Measurements from ENCODE around the gene CCDC66. TPM values are rescaled to one million over a fixed set of nuclear protein-coding genes. Genes with fewer than 3 reads are reported as not detected.

The CCDC66 gene
- total RNA-seq, 6 experiments from 2014 or later = 9.0 to 10.2 (median 9.5) TPM

DNA sequence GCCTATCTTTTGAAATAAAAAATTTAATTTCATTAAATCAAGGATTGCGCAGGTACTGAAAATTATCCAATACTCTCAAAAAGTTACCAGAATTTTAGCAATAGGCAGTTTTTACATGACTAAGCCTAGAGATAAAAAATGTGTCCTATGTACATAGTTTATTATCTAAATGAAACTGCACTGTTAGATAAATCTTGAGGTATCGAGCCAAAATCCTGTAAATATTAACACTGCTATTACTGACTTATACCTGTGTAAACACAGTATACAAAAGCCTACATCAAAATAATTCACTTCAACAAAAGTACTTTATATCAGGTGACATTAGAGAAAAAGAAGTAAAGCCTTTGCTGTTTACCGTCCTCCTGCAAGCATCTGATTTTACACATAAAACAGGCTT lies 65.4 kb downstream of the CCDC66 start:
- DNase-seq = no peak
- Mint-ChIP-seq H3K4me3 (no peak overlapping the region), H3K4me1 (ENCODE audit: low read depth) (peaks cover 30% of the 10 kb centered on the region), H3K9me3 (no peaks in the 10 kb centered on the region), H3K27me3 (ENCODE audit: insufficient read depth) (peaks cover 5% of the 10 kb centered on the region; the same call in 1 of the 2 replicates), H3K27ac (no peak overlapping the region), H3K36me3 (ENCODE audit: low read depth) (peaks cover 48% of the 10 kb centered on the region)
- TF ChIP-seq, protein P1, sequence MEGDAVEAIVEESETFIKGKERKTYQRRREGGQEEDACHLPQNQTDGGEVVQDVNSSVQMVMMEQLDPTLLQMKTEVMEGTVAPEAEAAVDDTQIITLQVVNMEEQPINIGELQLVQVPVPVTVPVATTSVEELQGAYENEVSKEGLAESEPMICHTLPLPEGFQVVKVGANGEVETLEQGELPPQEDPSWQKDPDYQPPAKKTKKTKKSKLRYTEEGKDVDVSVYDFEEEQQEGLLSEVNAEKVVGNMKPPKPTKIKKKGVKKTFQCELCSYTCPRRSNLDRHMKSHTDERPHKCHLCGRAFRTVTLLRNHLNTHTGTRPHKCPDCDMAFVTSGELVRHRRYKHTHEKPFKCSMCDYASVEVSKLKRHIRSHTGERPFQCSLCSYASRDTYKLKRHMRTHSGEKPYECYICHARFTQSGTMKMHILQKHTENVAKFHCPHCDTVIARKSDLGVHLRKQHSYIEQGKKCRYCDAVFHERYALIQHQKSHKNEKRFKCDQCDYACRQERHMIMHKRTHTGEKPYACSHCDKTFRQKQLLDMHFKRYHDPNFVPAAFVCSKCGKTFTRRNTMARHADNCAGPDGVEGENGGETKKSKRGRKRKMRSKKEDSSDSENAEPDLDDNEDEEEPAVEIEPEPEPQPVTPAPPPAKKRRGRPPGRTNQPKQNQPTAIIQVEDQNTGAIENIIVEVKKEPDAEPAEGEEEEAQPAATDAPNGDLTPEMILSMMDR (IDR thresholded peaks at IDR 0.05) = no peak

DNA sequence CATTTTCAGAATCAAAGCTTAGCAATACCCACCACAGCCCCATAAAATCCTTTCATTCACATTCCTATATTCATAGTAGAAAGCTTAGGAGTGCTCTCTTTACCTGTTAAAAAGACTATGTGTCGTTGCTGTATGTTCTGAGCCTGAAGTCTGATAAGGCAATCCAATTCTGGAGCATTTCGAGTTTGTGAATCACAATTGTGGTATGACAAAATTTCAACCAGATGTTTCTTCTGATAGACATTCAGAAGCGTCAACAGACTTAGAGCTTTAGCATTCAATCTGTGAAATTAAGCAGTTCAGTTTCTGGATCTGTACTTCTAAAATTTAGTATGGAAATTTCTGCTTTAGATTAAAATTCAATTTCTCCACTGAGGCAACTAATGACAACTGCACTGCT lies 67.8 kb downstream of the CCDC66 start:
- Mint-ChIP-seq H3K4me1 (ENCODE audit: low read depth) (peaks cover 31% of the 10 kb centered on the region), H3K9me3 (no peaks in the 10 kb centered on the region), H3K27ac (peak overlapping the region; percentile 71), H3K27me3 (ENCODE audit: insufficient read depth) (peaks cover 5% of the 10 kb centered on the region), H3K4me3 (no peak overlapping the region; the same call in 1 of the 2 replicates), H3K36me3 (ENCODE audit: low read depth) (peaks cover 59% of the 10 kb centered on the region)
- peak; percentile 39 for DNase-seq
- TF ChIP-seq, protein P1 (IDR thresholded peaks at IDR 0.05) = no peak

DNA sequence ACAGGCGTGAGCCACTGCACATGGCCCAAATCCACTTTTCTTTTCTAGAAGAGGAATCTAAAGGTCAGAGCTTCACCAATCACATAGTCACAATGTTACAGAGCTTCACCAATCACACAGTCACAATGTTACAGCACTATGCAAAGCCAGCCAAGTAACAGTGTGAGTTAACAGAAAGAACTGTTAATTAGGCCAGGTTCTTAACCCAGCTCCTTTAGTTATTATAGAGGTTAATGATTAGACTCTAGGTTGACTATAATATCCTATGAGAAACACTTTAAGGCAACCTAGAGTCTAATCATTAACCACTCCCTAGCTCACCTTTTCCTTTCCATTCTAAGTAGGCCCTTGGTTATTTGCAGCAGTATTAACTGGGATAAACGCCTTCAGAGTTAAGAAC lies 72.1 kb downstream of the CCDC66 start:
- no peak for DNase-seq
- Mint-ChIP-seq H3K9me3 (no peaks in the 10 kb centered on the region), H3K36me3 (ENCODE audit: low read depth) (peaks cover 46% of the 10 kb centered on the region), H3K4me1 (ENCODE audit: low read depth) (peaks cover 23% of the 10 kb centered on the region), H3K27ac (no peak overlapping the region), H3K4me3 (no peak overlapping the region), H3K27me3 (ENCODE audit: insufficient read depth) (peaks cover 2% of the 10 kb centered on the region)
- TF ChIP-seq, protein P1 (IDR thresholded peaks at IDR 0.05) = no peak

DNA sequence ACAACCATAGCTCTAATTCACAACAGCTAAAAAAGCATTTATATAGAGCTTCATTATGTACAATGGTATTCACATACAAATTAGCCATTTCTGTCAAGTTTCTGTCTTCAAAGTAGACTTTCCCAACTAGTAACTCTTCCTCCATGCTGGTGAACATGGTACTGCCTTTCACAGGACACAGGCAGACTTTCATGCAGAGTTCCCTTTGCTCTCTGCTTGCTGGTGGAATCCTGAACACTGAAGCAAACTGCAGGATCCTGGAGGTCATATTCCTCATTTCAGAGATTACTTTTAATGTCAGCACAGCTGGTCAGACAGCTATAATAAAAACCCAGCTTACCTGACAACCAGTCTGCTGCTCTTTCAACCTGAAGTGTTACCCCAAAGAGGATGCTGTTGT lies 72.5 kb downstream of the CCDC66 start:
- DNase-seq = no peak
- H3K4me3 Mint-ChIP-seq = no peak overlapping the region
- peaks cover 19% of the 10 kb centered on the region for H3K4me1 Mint-ChIP-seq (ENCODE audit: low read depth)
- TF ChIP-seq, protein P1 (IDR thresholded peaks at IDR 0.05) = no peak
- peaks cover 2% of the 10 kb centered on the region for H3K27me3 Mint-ChIP-seq (ENCODE audit: insufficient read depth)
- no peak overlapping the region for H3K27ac Mint-ChIP-seq
- H3K9me3 Mint-ChIP-seq = no peaks in the 10 kb centered on the region
- peaks cover 42% of the 10 kb centered on the region for H3K36me3 Mint-ChIP-seq (ENCODE audit: low read depth)

DNA sequence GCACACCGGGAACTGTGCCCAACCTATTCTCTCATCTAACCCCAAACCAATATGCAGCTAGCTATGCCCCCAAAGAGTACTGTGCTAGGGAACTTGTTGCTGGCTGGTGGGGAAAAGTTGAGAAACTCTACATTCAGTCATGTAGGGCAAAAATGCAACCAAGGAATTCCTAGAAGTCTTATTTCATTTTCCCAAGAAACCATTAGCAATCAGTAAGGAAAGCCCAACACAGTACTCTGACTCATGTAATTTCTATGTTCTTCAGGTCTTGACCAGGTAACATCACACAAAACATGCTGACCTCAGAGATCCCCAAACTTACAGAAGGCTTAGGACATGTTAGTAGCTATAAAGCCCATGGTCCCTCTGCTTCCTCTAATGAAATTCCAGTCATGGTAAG lies 74.0 kb downstream of the CCDC66 start:
- Mint-ChIP-seq H3K27ac (no peak overlapping the region), H3K4me1 (ENCODE audit: low read depth) (peaks cover 11% of the 10 kb centered on the region), H3K9me3 (no peaks in the 10 kb centered on the region), H3K4me3 (no peak overlapping the region), H3K36me3 (ENCODE audit: low read depth) (peaks cover 43% of the 10 kb centered on the region), H3K27me3 (ENCODE audit: insufficient read depth) (peaks cover 2% of the 10 kb centered on the region)
- no peak for DNase-seq
- TF ChIP-seq, protein P1 (IDR thresholded peaks at IDR 0.05) = no peak

DNA sequence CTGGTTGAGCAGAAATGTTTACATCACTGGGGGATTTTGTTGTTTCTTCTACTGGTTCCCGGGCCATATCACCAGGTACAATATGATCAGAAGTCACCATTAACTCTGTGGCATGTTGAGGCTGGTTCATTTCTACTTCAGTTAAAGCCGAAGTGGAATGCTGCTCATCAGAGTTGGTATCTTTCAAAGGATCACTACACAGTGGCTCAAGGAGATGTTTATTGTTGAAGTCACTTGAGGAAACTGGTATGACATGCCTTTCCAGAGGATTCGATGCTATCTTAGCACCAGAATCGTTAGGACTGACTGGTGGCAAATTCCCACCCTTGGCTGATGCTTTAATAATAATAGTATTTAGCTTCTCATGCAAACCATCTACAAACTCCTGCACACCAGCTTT lies 76.2 kb downstream of the CCDC66 start:
- H3K27me3 Mint-ChIP-seq (ENCODE audit: insufficient read depth) = no peaks in the 10 kb centered on the region
- no peaks in the 10 kb centered on the region for H3K9me3 Mint-ChIP-seq
- H3K27ac Mint-ChIP-seq = no peak overlapping the region
- no peaks in the 10 kb centered on the region for H3K4me1 Mint-ChIP-seq (ENCODE audit: low read depth)
- TF ChIP-seq, protein P1 (IDR thresholded peaks at IDR 0.05) = no peak
- H3K36me3 Mint-ChIP-seq (ENCODE audit: low read depth) = peaks cover 40% of the 10 kb centered on the region
- no peak overlapping the region for H3K4me3 Mint-ChIP-seq
- no peak for DNase-seq

Measured in HFFc6 (cell line).